HG03565 (cell line): ENCODE results near the gene LCN2.

Experiments
- ATAC-seq: cut with Tn5 transposase; IDR thresholded peaks from one replicate; pipeline ENCODE4 v1.9.1; 2021; ENCODE audit warnings: mild to moderate bottlenecking, moderate library complexity; ENCODE audit not compliant: unreplicated experiment

The LCN2 gene

DNA sequence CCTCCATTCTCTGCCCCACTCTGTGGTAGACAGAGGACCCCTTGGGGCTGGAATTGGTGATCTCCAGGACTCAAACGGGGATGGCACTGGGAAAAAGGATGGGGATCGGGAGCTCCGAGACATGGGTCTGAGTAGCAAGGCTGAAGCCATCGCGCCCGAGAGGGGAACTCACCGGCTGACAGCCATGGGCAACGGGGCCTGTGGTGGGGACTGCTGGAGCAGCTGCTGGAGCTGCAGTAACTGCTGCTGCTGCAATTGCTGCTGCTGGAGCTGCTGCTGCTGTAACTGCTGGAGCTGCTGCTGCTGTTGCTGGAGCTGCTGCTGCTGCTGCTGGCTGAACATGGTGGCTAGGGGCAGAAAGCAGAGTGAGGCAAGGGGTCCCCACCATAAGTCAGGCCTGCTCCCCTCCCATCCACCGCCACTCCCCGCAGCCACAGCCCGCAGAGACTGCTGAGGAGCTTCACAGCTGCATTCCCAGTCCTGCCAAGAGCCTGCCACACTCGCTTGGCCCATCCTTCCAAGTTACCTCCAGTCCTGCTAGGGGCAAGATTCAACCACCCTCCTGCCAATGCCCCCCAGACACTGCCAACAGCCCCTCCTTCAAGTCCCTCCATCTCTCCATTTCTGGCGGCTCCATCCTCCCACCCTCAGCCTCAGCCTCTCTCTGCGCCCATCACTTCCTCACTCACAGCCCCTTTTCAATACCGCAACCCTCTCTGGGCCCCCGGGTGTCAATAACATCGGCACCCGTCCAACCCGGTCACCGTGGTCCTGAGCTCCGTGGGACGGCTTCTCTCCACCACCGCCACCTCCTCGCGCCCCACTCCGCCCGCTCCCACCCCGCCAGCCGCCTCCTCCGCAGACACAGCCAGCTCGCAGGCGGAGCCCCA lies 41.5 kb downstream of the LCN2 start:
- ATAC-seq: no peak

DNA sequence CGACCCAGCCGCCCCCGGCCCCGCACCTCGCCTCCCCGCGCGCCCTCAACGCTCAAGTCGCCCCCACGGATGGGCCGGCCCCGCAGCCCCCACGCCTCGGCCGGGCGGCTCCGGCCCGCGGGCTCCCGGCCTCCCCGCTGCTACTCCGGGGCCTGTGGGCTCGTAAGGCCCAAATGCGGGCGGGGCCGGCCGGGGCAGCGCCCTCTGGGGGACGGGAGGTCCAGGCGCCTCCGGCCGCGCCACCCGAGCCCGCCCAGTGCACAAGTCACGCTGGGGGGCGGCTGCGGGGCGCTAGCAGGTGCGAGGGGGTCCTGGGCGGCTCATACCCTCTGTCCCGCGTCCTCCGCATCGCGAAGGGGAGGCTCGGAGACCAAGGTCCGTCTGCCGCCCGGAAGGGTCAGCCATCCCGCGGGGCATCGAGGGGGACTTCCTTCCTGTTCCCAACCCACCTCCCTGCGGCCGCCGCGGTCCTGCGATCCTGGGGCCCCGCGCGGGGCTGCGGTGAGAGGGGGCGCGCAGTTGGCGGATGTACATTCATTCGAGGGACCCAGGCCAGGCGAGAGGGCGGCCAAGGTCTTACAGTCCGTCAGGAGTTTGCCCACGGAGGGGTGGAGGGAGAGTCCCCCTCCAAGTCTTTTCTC lies 42.3 kb downstream of the LCN2 start, which contains the start of gene CIZ1:
Gene CIZ1, minus strand, starts transcription at position 167 of the 641 bp plus-strand sequence. CDS start 715 bp downstream, outside the sequence.
- no peak for ATAC-seq

DNA sequence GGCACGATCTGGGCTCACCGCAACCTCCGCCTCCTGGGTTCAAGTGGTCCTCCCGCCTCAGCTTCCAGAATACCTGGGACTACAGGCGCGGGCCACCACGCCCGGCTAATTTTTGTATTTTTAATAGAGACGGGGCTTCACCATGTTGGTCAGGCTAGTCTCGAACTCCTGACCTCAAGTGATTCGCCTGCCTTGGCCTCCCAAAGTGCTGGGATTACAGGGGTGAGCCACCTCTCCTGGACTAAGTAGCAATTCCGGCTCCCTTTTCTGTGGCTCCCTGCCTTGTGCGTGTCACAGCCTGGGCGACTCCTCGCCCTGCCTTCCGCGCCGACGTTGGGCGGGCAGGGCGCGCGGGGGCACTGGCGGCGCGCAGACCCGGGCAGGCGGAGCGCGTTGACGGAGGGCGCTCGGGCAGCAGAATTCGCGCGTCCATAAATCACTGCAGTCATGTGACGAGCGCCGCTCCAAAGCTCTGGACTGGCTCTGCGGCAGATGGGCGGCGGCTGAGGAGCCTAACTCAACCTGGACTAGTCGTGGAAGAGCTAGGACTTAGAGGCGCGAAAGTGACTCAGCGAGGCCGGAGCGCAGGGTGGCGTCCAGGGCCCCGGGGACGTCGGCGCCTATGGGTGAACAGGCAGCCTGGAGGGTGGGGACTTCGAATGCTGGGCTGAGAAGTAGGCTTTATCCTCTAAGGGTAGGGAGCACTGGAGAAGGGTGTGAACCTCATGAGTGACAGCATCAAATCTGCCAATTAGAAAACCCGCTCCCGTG lies 43.5 kb downstream of the LCN2 start:
- no peak for ATAC-seq

DNA sequence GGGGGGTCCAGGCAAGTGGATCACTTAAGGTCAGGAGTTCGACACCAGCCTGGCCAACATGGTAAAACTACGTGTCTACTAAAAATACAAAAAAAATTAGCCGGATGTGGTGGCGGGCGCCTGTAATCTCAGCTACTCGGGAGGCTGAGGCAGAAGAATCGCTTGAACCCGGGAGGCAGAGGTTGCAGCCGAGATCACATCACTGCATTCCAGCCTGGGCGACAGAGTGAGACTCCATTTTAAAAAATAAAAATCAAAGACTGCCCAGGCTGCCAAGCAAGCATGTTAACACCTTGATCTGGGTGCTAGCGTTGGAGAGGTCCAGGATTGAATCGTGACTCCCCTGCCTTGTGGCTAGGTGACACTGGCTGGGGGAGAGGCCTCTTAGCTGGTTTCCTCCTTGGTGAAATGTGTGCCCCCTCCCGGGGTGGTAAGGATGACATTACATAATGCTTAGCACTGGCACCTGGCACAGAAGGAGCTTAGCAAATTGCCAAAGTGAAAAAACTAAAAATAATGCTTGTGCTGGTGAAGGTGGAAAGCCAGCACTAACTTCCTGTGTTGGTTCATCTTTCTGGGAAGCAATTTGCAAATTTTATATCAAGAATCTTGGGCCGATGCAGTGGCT lies 44.3 kb downstream of the LCN2 start:
- no peak for ATAC-seq

GRCh38 chr9:128201441-128202369 lies 52.5 kb downstream of the LCN2 start:
- no peak for ATAC-seq

GRCh38 chr9:128202648-128203023 lies 53.4 kb downstream of the LCN2 start:
- ATAC-seq: no peak
